Medulla oblongata (tissue), 1 donor: ENCODE results near the gene POLR1B.
"Not testable (repeated sequence)": the region's sequence is repeated elsewhere in the genome, so short reads cannot be mapped to it uniquely, and the experiment has no call there.

Experiments
- DNase-seq: peaks from one replicate; pipeline ENCODE4 v3.0.0-alpha.2; 2015; ENCODE audit errors: extremely low spot score

POLR1B gene

DNA sequence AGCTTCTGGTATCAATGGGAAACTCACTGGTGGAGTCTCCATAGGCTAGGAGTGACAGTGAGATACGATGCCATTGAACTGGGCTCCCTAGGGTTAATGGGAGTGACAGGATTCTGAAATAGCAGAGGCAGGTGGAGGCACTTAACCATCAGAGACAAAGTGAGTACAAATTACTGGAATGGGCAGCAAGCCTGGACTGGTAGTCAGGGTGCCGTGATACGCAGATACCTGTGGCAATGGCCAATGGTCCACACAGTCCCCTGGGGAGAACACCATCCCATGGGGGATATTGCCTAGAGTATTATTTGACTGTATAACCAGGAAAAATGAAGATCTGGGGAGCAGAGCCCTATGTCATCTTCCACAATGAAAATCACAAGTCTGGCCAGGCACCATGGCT lies 59.5 kb downstream of the POLR1B start:
- DNase-seq = no peak

DNA sequence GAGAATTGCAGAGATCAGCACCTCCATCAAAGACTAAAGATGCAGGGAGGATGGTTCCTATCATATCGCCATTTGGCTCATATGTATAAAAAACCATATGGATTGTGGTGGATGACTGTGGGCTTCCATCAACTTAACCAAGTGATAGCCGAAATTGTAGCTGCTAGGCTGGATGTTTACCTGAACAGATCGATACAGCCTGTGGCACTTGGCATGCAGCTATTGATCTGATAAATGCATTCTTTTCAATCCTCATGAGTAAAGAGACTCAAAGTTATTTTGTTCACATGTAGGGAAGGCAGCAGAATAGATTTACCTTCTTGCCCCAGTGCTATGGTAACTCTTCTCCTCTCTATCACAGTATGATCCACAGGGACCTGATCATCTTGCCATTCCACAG lies 60.7 kb downstream of the POLR1B start:
- DNase-seq = no peak

DNA sequence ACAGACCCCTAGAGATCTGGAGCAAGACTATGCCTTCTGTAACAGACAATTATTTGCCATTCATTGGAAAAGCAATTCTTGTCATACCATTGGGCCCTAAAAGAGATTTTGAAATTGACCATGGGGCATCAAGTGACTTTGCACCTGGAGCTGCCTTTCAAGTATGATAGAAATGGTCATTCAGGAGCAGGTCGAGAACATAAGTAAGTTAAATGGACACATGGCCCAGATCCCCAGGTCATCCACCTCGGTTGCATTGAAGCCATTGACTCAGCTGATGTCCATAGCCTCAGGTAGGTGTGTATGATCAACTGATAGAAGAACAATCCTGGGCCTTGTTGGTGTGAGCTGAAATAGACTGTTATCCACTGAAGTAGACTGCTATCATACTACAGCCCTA lies 61.5 kb downstream of the POLR1B start:
- no peak for DNase-seq

GRCh38 chr2:112604952-112605351 lies 62.7 kb downstream of the POLR1B start:
- no peak for DNase-seq

- DNase-seq = no peak
Observed at GRCh38 chr2:112605926-112606325, 63.7 kb downstream of the POLR1B start.

DNA sequence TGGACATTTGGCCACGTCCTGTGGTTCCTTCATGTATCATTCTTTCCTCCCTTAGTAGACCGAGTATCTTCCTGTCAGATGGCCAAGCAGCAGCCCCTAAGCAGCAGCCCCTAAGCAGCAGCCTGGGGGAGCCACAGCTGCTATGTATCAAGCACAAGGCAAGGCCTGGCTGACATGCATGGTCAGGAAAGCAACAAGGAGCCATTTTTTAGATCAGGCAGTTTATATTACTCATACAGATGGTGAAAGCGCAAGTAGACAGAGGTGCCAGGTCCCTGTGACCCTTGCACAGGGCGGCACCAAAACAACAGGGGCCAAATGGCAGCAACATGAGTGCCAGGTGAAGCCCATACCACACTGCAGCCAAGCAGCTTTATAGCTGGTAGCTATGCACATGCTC lies 64.3 kb downstream of the POLR1B start:
- DNase-seq = no peak

DNA sequence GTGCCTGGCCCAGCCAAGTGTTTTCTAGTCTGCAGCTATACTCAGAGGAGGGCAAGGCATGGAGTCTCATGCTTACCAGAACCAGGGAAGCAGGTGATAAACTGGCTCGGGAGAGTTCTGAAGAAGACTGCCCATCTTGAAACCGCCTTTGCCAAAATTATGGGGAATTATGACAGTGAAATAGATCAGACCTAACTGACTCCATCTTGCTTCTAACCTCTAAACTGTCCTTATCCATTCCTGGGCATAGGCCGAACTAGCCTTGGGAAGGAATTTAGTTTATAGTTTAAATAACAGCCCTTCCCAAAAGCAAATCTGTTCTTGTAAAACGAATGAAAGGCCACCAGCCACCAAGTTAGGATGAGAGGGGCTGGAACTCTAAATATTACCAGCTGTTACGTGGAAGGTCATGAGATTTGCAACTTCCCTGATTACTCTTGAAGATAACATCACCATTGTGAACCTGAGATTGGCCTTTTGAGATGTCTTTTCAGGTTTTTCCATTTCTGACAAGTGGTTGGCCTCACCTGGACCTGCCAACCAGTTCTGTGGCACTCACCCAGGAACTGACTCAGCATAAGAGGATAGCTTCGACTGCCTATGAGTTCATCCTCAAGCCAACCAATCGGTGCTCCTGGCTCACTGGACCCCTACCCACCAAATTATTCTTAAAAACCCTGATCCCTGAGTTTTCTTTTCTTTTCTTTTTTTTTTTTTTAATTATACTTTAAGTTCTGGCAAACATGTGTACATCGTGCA lies 65.6 kb downstream of the POLR1B start:
- no peak for DNase-seq

GRCh38 chr2:112609320-112609719 lies 67.1 kb downstream of the POLR1B start:
- DNase-seq = not testable (repeated sequence)

DNA sequence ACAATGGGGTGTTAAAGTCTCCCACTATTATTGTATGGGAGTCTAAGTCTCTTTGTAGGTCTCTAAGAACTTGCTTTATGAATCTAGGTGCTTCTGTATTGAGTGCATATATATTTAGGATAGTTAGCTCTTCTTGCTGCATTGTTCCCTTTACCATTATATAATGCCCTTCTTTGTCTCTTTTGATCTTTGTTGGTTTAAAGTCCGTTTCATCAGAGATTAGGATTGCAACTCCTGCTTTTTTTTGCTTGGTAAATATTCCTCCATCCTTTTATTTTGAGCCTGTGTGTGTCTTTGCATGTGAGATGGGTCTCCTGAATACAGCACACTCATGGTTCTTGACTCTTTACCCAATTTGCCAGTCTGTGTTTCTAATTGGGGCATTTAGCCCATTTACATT lies 70.0 kb downstream of the POLR1B start:
- DNase-seq = not testable (repeated sequence)

- no peak for DNase-seq
Observed at GRCh38 chr2:112614201-112614840, 72.1 kb downstream of the POLR1B start.

- DNase-seq = no peak
Observed at GRCh38 chr2:112615051-112615450, 72.8 kb downstream of the POLR1B start.

- not testable (repeated sequence) for DNase-seq
Observed at GRCh38 chr2:112615798-112616197, 73.5 kb downstream of the POLR1B start.

GRCh38 chr2:112618383-112618782 lies 76.1 kb downstream of the POLR1B start:
- DNase-seq = no peak

DNA sequence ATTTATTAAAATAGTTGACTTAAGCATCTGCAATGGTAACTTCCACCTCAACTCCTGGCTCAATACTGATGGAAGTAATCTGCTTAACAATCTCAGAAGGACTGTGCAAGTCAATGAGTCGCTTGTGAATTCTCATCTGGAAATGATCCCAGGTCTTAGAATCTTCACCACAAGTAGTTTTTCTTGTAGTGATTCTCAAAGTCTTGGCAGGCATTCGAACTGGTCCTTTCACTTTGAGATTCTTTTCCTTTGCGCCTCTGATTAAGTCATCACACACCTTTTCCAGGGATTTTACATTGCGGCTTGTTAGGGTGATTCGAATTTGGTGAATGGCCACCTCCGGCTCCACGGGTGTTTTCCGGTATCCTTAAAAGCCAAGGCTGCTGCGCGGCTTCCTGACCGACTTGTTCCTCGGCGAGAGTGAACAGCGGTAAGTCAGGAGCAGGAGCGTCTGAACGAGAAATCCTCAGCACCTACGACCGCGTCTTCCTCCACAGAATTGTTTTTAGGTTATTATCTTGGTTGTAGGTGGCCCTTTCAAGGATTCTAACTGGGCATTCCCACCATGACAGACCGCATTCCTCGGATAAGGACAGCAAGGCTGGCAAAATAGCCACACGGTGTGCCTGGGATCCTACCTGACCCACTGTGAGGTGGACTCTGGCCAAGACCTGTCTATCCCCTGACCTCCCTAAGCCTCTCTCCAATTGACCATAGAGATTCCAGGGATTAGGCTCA lies 79.7 kb downstream of the POLR1B start:
- DNase-seq = no peak

- no peak for DNase-seq
Observed at GRCh38 chr2:112622528-112622849, 80.2 kb downstream of the POLR1B start.

DNA sequence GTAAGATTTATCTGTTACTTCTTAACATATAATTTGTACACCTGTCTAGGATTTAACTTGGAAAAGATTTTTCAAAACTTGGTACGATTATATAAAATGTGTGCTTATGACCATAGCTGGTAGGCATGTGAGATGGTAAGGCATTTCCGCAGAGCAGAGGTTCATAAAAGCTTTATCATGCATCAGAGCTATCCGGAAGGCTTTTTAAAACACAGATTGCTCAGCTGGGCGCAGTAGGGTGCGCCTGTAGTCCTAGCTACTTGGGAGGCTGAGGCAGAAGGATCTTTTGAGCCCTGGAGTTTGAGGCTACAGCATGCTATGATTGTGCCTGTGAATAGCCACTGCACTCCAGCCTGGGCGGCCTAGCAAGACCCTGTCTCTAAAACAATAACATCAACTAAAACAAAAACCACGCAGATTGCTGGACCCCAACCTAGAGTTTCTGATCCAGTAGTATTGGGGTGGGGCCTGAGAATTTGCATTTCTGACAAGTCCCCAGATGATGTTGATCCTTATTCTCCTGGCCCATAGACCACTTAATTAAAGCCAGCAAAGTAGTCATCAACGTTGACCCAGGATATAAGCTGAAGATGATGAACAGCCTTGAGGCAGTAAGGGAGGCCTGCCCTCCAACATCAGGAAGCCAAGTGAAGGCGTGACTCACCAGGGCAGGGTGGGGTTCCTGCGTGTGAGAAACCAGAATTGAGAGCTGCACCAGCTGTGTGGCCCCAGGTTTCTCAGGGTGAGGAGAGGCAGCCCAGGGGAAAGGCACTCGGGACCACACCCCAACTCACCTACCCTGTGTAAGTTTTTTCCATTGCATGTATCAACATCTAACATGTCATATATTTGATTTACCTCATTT lies 81.9 kb downstream of the POLR1B start:
- no peak for DNase-seq

- no peak for DNase-seq
Observed at GRCh38 chr2:112625474-112626114, 83.3 kb downstream of the POLR1B start.

DNA sequence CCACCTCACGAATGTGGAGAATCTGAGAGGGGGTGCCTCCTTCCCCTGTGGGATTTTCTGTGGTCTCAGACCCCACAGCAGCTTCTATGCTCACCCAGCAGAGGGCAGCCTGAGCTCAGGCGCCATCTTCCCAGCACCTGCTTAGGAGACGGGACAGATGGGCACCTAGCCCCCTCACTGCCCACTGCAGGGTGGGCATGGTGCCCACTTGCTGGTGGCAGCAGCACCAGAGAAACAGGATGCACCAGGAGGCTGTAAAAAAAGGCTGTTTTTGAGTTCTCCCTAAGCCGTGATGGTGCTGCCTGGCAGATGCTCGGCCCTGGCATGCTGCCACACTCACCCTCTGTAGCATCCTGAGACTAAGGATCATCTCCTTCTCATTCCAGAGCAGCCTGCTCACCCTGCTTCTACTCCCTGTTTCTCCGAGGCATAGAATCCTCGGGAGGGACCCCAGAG lies 84.4 kb downstream of the POLR1B start:
- DNase-seq = peak; percentile 75
